Endothelial cell (in vitro differentiated cells): ENCODE measurements around the gene ALDH4A1. TPM values are rescaled to one million over a fixed set of nuclear protein-coding genes. Genes with fewer than 3 reads are reported as not detected.

Source experiments
- DNase-seq: peaks from one replicate; pipeline ENCODE4 v3.0.0; 2021; ENCODE audit warnings: low spot score
- H3K27ac Mint-ChIP-seq: one replicate; pipeline ENCODE4 v1.8.0; 2021; ENCODE audit warnings: mixed read lengths, inconsistent platforms; ENCODE audit not compliant: unreplicated experiment
- H3K27me3 Mint-ChIP-seq: one replicate; pipeline ENCODE4 v1.8.0; 2021; ENCODE audit warnings: mild to moderate bottlenecking, moderate library complexity, mixed read lengths, inconsistent platforms; ENCODE audit not compliant: unreplicated experiment
- H3K36me3 Mint-ChIP-seq: one replicate; pipeline ENCODE4 v1.8.0; 2021; ENCODE audit warnings: mild to moderate bottlenecking, low read depth, mixed read lengths, inconsistent platforms; ENCODE audit not compliant: unreplicated experiment
- H3K4me1 Mint-ChIP-seq: one replicate; pipeline ENCODE4 v1.8.0; 2021; ENCODE audit warnings: mild to moderate bottlenecking, mixed read lengths, inconsistent platforms; ENCODE audit not compliant: unreplicated experiment
- H3K4me3 Mint-ChIP-seq: one replicate; pipeline ENCODE4 v1.8.0; 2021; ENCODE audit warnings: mild to moderate bottlenecking, mixed read lengths, inconsistent platforms; ENCODE audit not compliant: unreplicated experiment
- H3K9me3 Mint-ChIP-seq: one replicate; pipeline ENCODE4 v1.8.0; 2021; ENCODE audit warnings: mixed read lengths, inconsistent platforms; ENCODE audit not compliant: unreplicated experiment
- CTCF ChIP-seq: fragments of 200-600 bp; sonication (generic); IDR thresholded peaks from one replicate; pipeline ENCODE4 v1.5.0; 2021; ENCODE audit warnings: antibody characterized with exemption; ENCODE audit not compliant: unreplicated experiment
- total RNA-seq: library from RNA; stranded (reverse); fragmentation: NEBNext Ultra II Directional; extraction: Animal tissue kit (Norgen Biotek cat#: 25700); gene quantifications from one replicate; pipeline ENCODE4 v1.2.1, GENCODE V29; 2021; ENCODE audit not compliant: unreplicated experiment

The ALDH4A1 gene
- total RNA-seq, 1 donor from 2014 or later = 27.8 TPM

DNA sequence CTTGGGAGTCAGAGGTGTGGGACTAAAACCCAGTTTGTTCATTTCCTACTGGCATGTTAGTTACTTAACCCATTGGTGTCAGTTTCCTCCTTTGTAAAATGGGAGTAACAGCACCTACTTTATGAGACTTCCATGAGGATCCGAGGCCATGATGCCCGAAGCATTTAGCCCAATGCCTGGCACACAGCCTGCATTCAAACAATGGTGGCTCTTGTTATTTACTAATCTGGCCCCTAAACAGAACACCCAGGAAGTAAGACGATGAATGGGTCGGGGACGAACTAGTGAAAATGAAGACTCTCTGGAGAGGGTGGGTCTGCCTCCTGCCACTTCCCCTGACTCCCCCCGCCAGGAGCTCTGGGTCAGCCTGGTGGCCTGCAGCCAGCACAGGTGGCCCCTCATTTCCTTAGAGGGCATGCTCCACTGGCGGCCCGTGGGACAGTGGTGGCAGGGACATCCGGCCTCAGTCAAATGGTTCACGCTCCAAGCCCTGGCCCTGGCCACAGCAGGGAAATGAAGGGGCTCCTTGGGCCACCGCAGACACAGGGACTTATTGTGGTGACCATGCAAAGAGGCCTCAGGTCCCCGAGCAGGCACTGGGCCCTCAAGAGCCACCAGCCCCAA lies 33.4 kb downstream of the ALDH4A1 start:
- H3K36me3 Mint-ChIP-seq = no peaks in the 10 kb centered on the region
- H3K27me3 Mint-ChIP-seq = peaks cover 2% of the 10 kb centered on the region
- no peak overlapping the region for H3K27ac Mint-ChIP-seq
- no peak for TF ChIP-seq CTCF
- no peak overlapping the region for H3K4me3 Mint-ChIP-seq
- no peak for DNase-seq
- H3K9me3 Mint-ChIP-seq = no peaks in the 10 kb centered on the region
- H3K4me1 Mint-ChIP-seq = no peaks in the 10 kb centered on the region

- Mint-ChIP-seq H3K27ac (no peak overlapping the region), H3K9me3 (no peaks in the 10 kb centered on the region), H3K27me3 (peaks cover 2% of the 10 kb centered on the region), H3K4me3 (no peak overlapping the region), H3K36me3 (no peaks in the 10 kb centered on the region), H3K4me1 (no peaks in the 10 kb centered on the region)
- no peak for TF ChIP-seq CTCF
- DNase-seq = no peak
Observed at GRCh38 chr1:18868354-18868753, 34.0 kb downstream of the ALDH4A1 start.

GRCh38 chr1:18866846-18867245 lies 35.5 kb downstream of the ALDH4A1 start:
- no peak for TF ChIP-seq CTCF
- no peaks in the 10 kb centered on the region for H3K4me1 Mint-ChIP-seq
- H3K4me3 Mint-ChIP-seq = no peak overlapping the region
- H3K9me3 Mint-ChIP-seq = no peaks in the 10 kb centered on the region
- DNase-seq = no peak
- peaks cover 2% of the 10 kb centered on the region for H3K27me3 Mint-ChIP-seq
- no peaks in the 10 kb centered on the region for H3K36me3 Mint-ChIP-seq
- H3K27ac Mint-ChIP-seq = no peak overlapping the region

- DNase-seq = no peak
- Mint-ChIP-seq H3K4me1 (no peaks in the 10 kb centered on the region), H3K4me3 (no peak overlapping the region), H3K36me3 (no peaks in the 10 kb centered on the region), H3K27ac (no peak overlapping the region), H3K9me3 (no peaks in the 10 kb centered on the region), H3K27me3 (peaks cover 2% of the 10 kb centered on the region)
- no peak for TF ChIP-seq CTCF
Observed at GRCh38 chr1:18866314-18866713, 36.0 kb downstream of the ALDH4A1 start.

- H3K9me3 Mint-ChIP-seq = no peaks in the 10 kb centered on the region
- H3K4me3 Mint-ChIP-seq = no peak overlapping the region
- no peak overlapping the region for H3K27ac Mint-ChIP-seq
- peaks cover 2% of the 10 kb centered on the region for H3K27me3 Mint-ChIP-seq
- no peaks in the 10 kb centered on the region for H3K4me1 Mint-ChIP-seq
- no peak for TF ChIP-seq CTCF
- DNase-seq = no peak
- no peaks in the 10 kb centered on the region for H3K36me3 Mint-ChIP-seq
Observed at GRCh38 chr1:18865176-18865575, 37.2 kb downstream of the ALDH4A1 start.
